GM12801 (cell line): Measurements from ENCODE around the gene TRIM2.

Source experiments
- CTCF ChIP-seq: IDR thresholded peaks from one replicate; pipeline ENCODE4 v1.5.1; 2011; ENCODE audit warnings: control low read depth; ENCODE audit not compliant: insufficient read length; ENCODE audit errors: extremely low read depth

TRIM2 gene

GRCh38 chr4:153385784-153386183 lies 181.5 kb downstream of the TRIM2 start:
- no peak for TF ChIP-seq CTCF

- TF ChIP-seq CTCF = no peak
These were observed 183.7 kb downstream of the TRIM2 start for GRCh38 chr4:153387981-153388380.
